Neutrophil (primary cell): ENCODE data around the gene SIM2.

Source experiments
- H3K27ac ChIP-seq: fragments of 200-600 bp; sonication (generic); 2 replicates; pipeline ENCODE4 v1.5.1; 2016; ENCODE audit warnings: mild to moderate bottlenecking, moderate library complexity
- H3K27me3 ChIP-seq: fragments of 200-600 bp; sonication (generic); 2 replicates; pipeline ENCODE4 v1.6.0; 2016; ENCODE audit warnings: mild to moderate bottlenecking
- H3K36me3 ChIP-seq: fragments of 200-600 bp; sonication (generic); 2 replicates; pipeline ENCODE4 v1.5.1; 2017
- H3K4me1 ChIP-seq, 2 experiments: fragments of 200-600 bp in 1 of 2; sonication (generic) in 1 of 2; 1 replicate in 1 of 2; 2 replicates in 1 of 2; pipeline versions ENCODE4 v1.5.1 to v1.6.1; 2013 to 2016; ENCODE audit warnings: low read depth in 1 of 2, low read length in 1 of 2, mild to moderate bottlenecking in 1 of 2, moderate library complexity in 1 of 2; ENCODE audit not compliant: control insufficient read depth in 1 of 2, insufficient read depth in 1 of 2
- H3K4me3 ChIP-seq, 2 experiments: fragments of 200-600 bp in 1 of 2; sonication (generic) in 1 of 2; 1 replicate in 1 of 2; 2 replicates in 1 of 2; pipeline ENCODE4 v1.5.1; 2013 to 2016; ENCODE audit warnings: low read depth in 1 of 2, low read length in 1 of 2, mild to moderate bottlenecking in 1 of 2, moderate library complexity in 1 of 2
- H3K9me3 ChIP-seq: fragments of 200-600 bp; sonication (generic); 2 replicates; pipeline ENCODE4 v1.5.1; 2016
- CTCF ChIP-seq: fragments of 200-600 bp; sonication (generic); IDR thresholded peaks from 2 replicates; pipeline ENCODE4 v1.5.1; 2016; ENCODE audit warnings: antibody characterized with exemption

The SIM2 gene

GRCh38 chr21:36678538-36678937 is 20.4 kb upstream of the SIM2 start:
- no peak for TF ChIP-seq CTCF
- H3K27me3 ChIP-seq, result peaks cover 73% of the 10 kb centered on the region

GRCh38 chr21:36681117-36681631 is 17.7 kb upstream of the SIM2 start:
- Histone ChIP-seq H3K9me3 (no peaks in the 10 kb centered on the region), H3K36me3 (no peaks in the 10 kb centered on the region), H3K27ac (no peak overlapping the region), H3K4me3 (no peak overlapping the region), H3K27me3 (peaks cover 75% of the 10 kb centered on the region), H3K4me1 (no peaks in the 10 kb centered on the region)
- no peak for TF ChIP-seq CTCF

More at GRCh38 chr21:36678538-36678937, 20.4 kb upstream of the SIM2 start:
- H3K4me3 ChIP-seq, result no peak overlapping the region
- H3K9me3 ChIP-seq, result no peaks in the 10 kb centered on the region
- H3K4me1 ChIP-seq, result no peaks in the 10 kb centered on the region
- H3K27ac ChIP-seq, result no peak overlapping the region
- no peaks in the 10 kb centered on the region for H3K36me3 ChIP-seq

- TF ChIP-seq CTCF, result no peak
- Histone ChIP-seq H3K27ac (no peak overlapping the region), H3K9me3 (no peaks in the 10 kb centered on the region), H3K27me3 (peaks cover 87% of the 10 kb centered on the region), H3K4me3 (no peak overlapping the region), H3K4me1 (no peaks in the 10 kb centered on the region), H3K36me3 (no peaks in the 10 kb centered on the region)
These were observed 13.8 kb upstream of the SIM2 start for GRCh38 chr21:36684957-36685714.

GRCh38 chr21:36686955-36687354 is 12.0 kb upstream of the SIM2 start:
- Histone ChIP-seq H3K4me1 (no peaks in the 10 kb centered on the region), H3K36me3 (no peaks in the 10 kb centered on the region), H3K4me3 (no peak overlapping the region), H3K27me3 (peaks cover 96% of the 10 kb centered on the region), H3K27ac (no peak overlapping the region), H3K9me3 (no peaks in the 10 kb centered on the region)
- no peak for TF ChIP-seq CTCF

- Histone ChIP-seq H3K36me3 (no peaks in the 10 kb centered on the region), H3K27me3 (peaks cover 100% of the 10 kb centered on the region), H3K4me3 (no peak overlapping the region), H3K9me3 (no peaks in the 10 kb centered on the region), H3K4me1 (no peaks in the 10 kb centered on the region), H3K27ac (no peak overlapping the region)
- no peak for TF ChIP-seq CTCF
These were observed 10.6 kb upstream of the SIM2 start for GRCh38 chr21:36688324-36688723.
